MG63 (cell line): ENCODE measurements around the gene CTCFL. TPM values are rescaled to one million over a fixed set of nuclear protein-coding genes. Genes with fewer than 3 reads are reported as not detected.

Experiments
- DNase-seq: peaks from one replicate; pipeline ENCODE4 v3.0.0-alpha.2; 2020
- H3K27me3 ChIP-seq: fragments of 250-450 bp; sonication (Bioruptor Pico); 2 replicates; pipeline ENCODE4 v1.5.1; 2020; ENCODE audit warnings: mild to moderate bottlenecking, moderate library complexity
- H3K36me3 ChIP-seq: fragments of 250-450 bp; sonication (Bioruptor Pico); 2 replicates; pipeline ENCODE4 v1.5.1; 2020; ENCODE audit warnings: mild to moderate bottlenecking, moderate library complexity
- H3K4me3 ChIP-seq: fragments of 250-450 bp; sonication (Bioruptor Pico); 2 replicates; pipeline ENCODE4 v1.5.1; 2020; ENCODE audit warnings: mild to moderate bottlenecking, moderate library complexity
- H3K9me3 ChIP-seq: fragments of 250-450 bp; sonication (Bioruptor Pico); 2 replicates; pipeline ENCODE4 v1.5.1; 2020; ENCODE audit warnings: mild to moderate bottlenecking, moderate library complexity
- total RNA-seq: library from RNA; depleted of rRNA; stranded (reverse); fragments of >200 nt; shearing (Covaris generic); gene quantifications from 2 replicates; pipeline ENCODE4 v1.2.3, GENCODE V29; 2014; ENCODE audit warnings: low replicate concordance

CTCFL gene
- total RNA-seq, 1 experiment from 2014 or later: not detected

GRCh38 chr20:57562541-57563465, 37.9 kb upstream of the CTCFL start:
- no peak for DNase-seq
- no peaks in the 10 kb centered on the region for H3K36me3 ChIP-seq

GRCh38 chr20:57561356-57562279, 36.7 kb upstream of the CTCFL start:
- Histone ChIP-seq H3K27me3 (peaks cover 53% of the 10 kb centered on the region), H3K9me3 (no peaks in the 10 kb centered on the region), H3K4me3 (no peak overlapping the region), H3K36me3 (no peaks in the 10 kb centered on the region)
- DNase-seq: no peak

More at GRCh38 chr20:57562541-57563465, 37.9 kb upstream of the CTCFL start:
- H3K27me3 ChIP-seq: peaks cover 49% of the 10 kb centered on the region
- no peaks in the 10 kb centered on the region for H3K9me3 ChIP-seq
- no peak overlapping the region for H3K4me3 ChIP-seq

GRCh38 chr20:57560554-57561355, 35.8 kb upstream of the CTCFL start, which contains the start of gene PCK1:
Gene PCK1 (plus strand): TSS chr20:57561110. CDS start chr20:57561412, 302 bp downstream.
- no peak for DNase-seq
- Histone ChIP-seq H3K27me3 (peaks cover 52% of the 10 kb centered on the region), H3K4me3 (no peak within 1 kb of the TSS), H3K9me3 (no peaks in the 10 kb centered on the region), H3K36me3 (no peaks in the 10 kb centered on the region)

- Histone ChIP-seq H3K27me3 (peaks cover 54% of the 10 kb centered on the region), H3K4me3 (no peak overlapping the region), H3K9me3 (no peaks in the 10 kb centered on the region), H3K36me3 (no peaks in the 10 kb centered on the region)
- DNase-seq: no peak
These were observed 35.0 kb upstream of the CTCFL start for GRCh38 chr20:57559658-57560553.

- no peaks in the 10 kb centered on the region for H3K36me3 ChIP-seq
- H3K27me3 ChIP-seq: peaks cover 54% of the 10 kb centered on the region
- H3K9me3 ChIP-seq: no peaks in the 10 kb centered on the region
- no peak overlapping the region for H3K4me3 ChIP-seq
- DNase-seq: no peak
These were observed 34.3 kb upstream of the CTCFL start for GRCh38 chr20:57559289-57559634.

GRCh38 chr20:57558614-57559288, 33.8 kb upstream of the CTCFL start:
- Histone ChIP-seq H3K4me3 (no peak overlapping the region), H3K27me3 (peaks cover 57% of the 10 kb centered on the region), H3K9me3 (no peaks in the 10 kb centered on the region), H3K36me3 (no peaks in the 10 kb centered on the region)
- no peak for DNase-seq

GRCh38 chr20:57557926-57558613, 33.1 kb upstream of the CTCFL start:
- no peak for DNase-seq
- Histone ChIP-seq H3K36me3 (no peaks in the 10 kb centered on the region), H3K9me3 (no peaks in the 10 kb centered on the region), H3K4me3 (no peak overlapping the region), H3K27me3 (peaks cover 57% of the 10 kb centered on the region)

- H3K27me3 ChIP-seq: peaks cover 57% of the 10 kb centered on the region
- H3K9me3 ChIP-seq: no peaks in the 10 kb centered on the region
- H3K36me3 ChIP-seq: no peaks in the 10 kb centered on the region
- DNase-seq: no peak
- H3K4me3 ChIP-seq: no peak overlapping the region
These were observed 32.0 kb upstream of the CTCFL start for GRCh38 chr20:57556980-57557274.

GRCh38 chr20:57555457-57556184, 30.7 kb upstream of the CTCFL start:
- H3K27me3 ChIP-seq: peaks cover 57% of the 10 kb centered on the region
- no peak overlapping the region for H3K4me3 ChIP-seq
- H3K36me3 ChIP-seq: no peaks in the 10 kb centered on the region
- DNase-seq: no peak
- no peaks in the 10 kb centered on the region for H3K9me3 ChIP-seq

- Histone ChIP-seq H3K4me3 (no peak overlapping the region), H3K27me3 (peaks cover 36% of the 10 kb centered on the region)
- no peak for DNase-seq
These were observed 28.6 kb upstream of the CTCFL start for GRCh38 chr20:57553376-57554018.

GRCh38 chr20:57552471-57552870, 27.5 kb upstream of the CTCFL start:
- no peak for DNase-seq
- H3K27me3 ChIP-seq: peaks cover 26% of the 10 kb centered on the region
- H3K4me3 ChIP-seq: no peak overlapping the region
- H3K36me3 ChIP-seq: no peaks in the 10 kb centered on the region
- no peaks in the 10 kb centered on the region for H3K9me3 ChIP-seq

More at GRCh38 chr20:57553376-57554018, 28.6 kb upstream of the CTCFL start:
- no peaks in the 10 kb centered on the region for H3K9me3 ChIP-seq
- no peaks in the 10 kb centered on the region for H3K36me3 ChIP-seq

GRCh38 chr20:57548177-57549058, 23.5 kb upstream of the CTCFL start:
- H3K4me3 ChIP-seq: no peak overlapping the region
- no peak for DNase-seq
- no peaks in the 10 kb centered on the region; the same call in 1 of the 2 replicates for H3K27me3 ChIP-seq
- H3K9me3 ChIP-seq: no peaks in the 10 kb centered on the region
- H3K36me3 ChIP-seq: no peaks in the 10 kb centered on the region
